Placental pericyte (primary cell): Measurements from ENCODE around the gene IRX5. TPM values are rescaled to one million over a fixed set of nuclear protein-coding genes. Genes with fewer than 3 reads are reported as not detected.

Source experiments
- total RNA-seq: library from RNA; depleted of rRNA; stranded (reverse); fragments of >200 nt; gene quantifications from 2 replicates; pipeline ENCODE4 v1.2.3, GENCODE V29; 2012

Gene IRX5
- 0.22 and 0.29 TPM in 2 replicates for total RNA-seq

DNA sequence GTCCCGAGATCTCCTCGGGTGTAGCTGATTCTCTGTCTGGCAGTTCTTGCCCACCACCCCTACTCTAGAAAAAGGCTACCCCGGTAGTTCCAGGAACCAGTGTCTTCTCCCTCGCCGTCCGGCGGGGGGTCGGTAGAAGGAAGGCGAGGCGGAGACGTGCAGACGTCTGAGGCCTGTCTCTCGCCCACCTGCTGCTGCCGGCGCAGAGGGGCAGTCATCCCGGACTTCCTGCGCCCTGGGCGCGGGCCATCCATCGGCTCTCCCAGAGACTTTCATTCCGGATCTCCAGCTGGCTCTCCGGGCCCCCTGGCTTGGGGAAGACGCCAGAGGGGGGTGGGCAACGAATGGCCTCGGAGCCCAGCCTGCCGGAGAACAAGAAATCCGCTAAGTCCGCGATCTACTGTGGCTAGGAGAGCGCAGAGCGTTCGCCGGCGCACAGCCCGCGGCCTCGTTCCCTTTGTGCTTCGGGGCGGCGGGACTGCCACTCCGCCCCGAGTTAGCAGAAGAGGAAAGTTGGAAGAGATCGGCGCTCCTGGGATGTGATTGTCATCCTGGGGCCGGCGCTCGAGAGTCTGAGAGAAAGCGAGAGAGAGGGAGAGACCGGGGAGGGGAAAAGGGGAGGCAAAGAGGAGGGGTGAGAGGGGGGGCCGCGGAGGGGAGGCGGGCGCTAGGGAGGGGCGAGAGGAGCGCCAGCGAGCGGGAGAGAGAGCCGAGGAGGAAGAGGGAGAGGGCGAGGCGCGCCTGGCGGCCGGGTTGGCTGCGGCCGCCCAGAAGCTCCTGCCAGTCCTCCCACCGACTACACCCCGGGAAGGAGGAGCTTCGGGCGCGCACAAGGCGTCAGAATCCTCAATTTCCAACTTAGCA, at the start of gene IRX5:
IRX5 (plus strand) TSS at position 861 of the 864 bp plus-strand sequence. CDS start 334 bp downstream, outside the sequence.

